NK-92 treated with Interleukin-12 subunit alpha and Interleukin-12 subunit beta, amount 100 ng/mL, for 24 hours (cell line): Measurements from ENCODE around the gene UPF1.

Experiments used
- DNase-seq: peaks from one replicate; lab custom pipeline; 2025; lab: John Stamatoyannopoulos, UW

The UPF1 gene

GRCh38 chr19:18831524-18832305 lies at the start of gene UPF1:
Gene UPF1 (plus strand): TSS chr19:18831959. CDS start chr19:18832210, 251 bp downstream.
- peak; percentile 95 for DNase-seq

- DNase-seq: no peak
Observed at GRCh38 chr19:18782559-18783225, 49.1 kb upstream of the UPF1 start.

GRCh38 chr19:18783958-18784785 lies 47.6 kb upstream of the UPF1 start:
- DNase-seq: no peak

GRCh38 chr19:18784786-18785120 lies 47.0 kb upstream of the UPF1 start:
- no peak for DNase-seq

GRCh38 chr19:18785179-18786124 lies 46.3 kb upstream of the UPF1 start:
- peak; percentile 25 for DNase-seq

GRCh38 chr19:18788529-18789421 lies 43.0 kb upstream of the UPF1 start:
- DNase-seq: no peak

- DNase-seq: no peak
Observed at GRCh38 chr19:18789422-18789869, 42.3 kb upstream of the UPF1 start.

- no peak for DNase-seq
Observed at GRCh38 chr19:18789883-18790565, 41.7 kb upstream of the UPF1 start.

GRCh38 chr19:18790566-18791314 lies 41.0 kb upstream of the UPF1 start, which contains the start of gene COMP:
Gene COMP (minus strand): TSS chr19:18791305. CDS start chr19:18791269, 36 bp downstream.
- DNase-seq: no peak

- DNase-seq: no peak
Observed at GRCh38 chr19:18791315-18791678, 40.5 kb upstream of the UPF1 start.

- no peak for DNase-seq
Observed at GRCh38 chr19:18792661-18793060, 39.1 kb upstream of the UPF1 start.

GRCh38 chr19:18793144-18794028 lies 38.4 kb upstream of the UPF1 start:
- no peak for DNase-seq

GRCh38 chr19:18794029-18794313 lies 37.8 kb upstream of the UPF1 start:
- DNase-seq: no peak

- no peak for DNase-seq
Observed at GRCh38 chr19:18794692-18795091, 37.1 kb upstream of the UPF1 start.

- DNase-seq: no peak
Observed at GRCh38 chr19:18795540-18795939, 36.2 kb upstream of the UPF1 start.

- no peak for DNase-seq
Observed at GRCh38 chr19:18796239-18796638, 35.5 kb upstream of the UPF1 start.

- DNase-seq: no peak
Observed at GRCh38 chr19:18798384-18799352, 33.1 kb upstream of the UPF1 start.
